SK-MEL-5 (cell line): ENCODE results near the gene ADD3. TPM values are rescaled to one million over a fixed set of nuclear protein-coding genes. Genes with fewer than 3 reads are reported as not detected.

ENCODE experiments used
- DNase-seq: peaks from one replicate; pipeline ENCODE4 v3.0.0-alpha.2; 2016; ENCODE audit warnings: low read depth, low spot score
- in situ Hi-C: cut with HindIII; loops from 2 replicates; pipeline ENCODE4 v1.10.0; 2016; ENCODE audit warnings: low sequenced_read_pairs, high pct_unique_total_duplicates, low pct_unique_long_range_greater_than_20kb
- small RNA-seq, 2 experiments: library from RNA; depleted of rRNA; stranded (forward); fragments of <200 nt; gene quantifications; one replicate each; pipeline ENCODE3, GENCODE V24; 2014
- total RNA-seq: library from RNA; depleted of rRNA; stranded (reverse); fragments of >200 nt; shearing (Covaris generic); gene quantifications from 2 replicates; pipeline ENCODE4 v1.2.3, GENCODE V29; 2014; rRNA removed

ADD3 gene
- total RNA-seq, 1 experiment from 2014 or later: 131 TPM

DNA sequence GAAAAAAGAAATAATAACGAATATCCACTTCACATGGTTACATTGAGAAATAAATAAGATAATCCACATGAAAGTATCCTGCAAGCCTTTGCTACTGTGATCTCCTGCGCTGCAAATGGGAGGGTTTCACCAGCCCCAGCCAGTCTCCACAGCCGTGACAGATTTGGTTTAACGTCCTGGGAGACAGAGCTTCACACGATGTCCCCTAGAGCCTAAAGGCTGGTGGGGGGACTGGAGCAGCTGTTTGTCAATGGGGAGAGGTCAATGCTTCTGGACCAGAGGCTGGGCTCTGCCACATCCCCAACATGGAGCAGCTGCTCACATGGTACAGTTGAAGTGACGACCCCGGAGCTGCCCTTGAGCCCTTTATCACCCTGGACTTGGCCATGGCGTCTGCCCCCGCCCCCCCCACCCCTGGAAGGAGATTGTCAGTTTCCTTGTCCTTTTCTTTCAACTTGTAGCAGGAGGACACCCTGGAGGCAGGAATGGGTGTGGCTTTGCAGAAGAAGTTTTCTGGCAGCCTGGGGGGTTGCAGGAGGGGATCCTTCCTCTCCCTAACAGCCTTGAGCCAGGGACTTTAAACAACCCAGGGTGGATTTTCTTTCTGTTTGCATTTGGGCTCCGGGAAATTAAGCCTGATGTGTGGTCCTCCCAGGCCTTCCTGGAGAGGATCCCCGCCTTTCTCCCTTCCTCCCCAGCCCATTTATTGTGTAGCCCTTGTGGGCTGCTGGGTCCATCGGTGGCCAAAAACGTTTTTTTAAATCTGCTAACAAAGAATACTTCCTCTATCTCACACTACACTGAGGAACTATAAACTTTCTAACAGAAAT lies 162.6 kb downstream of the ADD3 start:
- in situ Hi-C loops: no loop called here
- DNase-seq: no peak

GRCh38 chr10:110171032-110171431 lies 163.2 kb downstream of the ADD3 start:
- in situ Hi-C loops: no loop called here
- DNase-seq: no peak

- DNase-seq: no peak
- in situ Hi-C loops: no loop called here
Observed at GRCh38 chr10:110172155-110172554, 164.4 kb downstream of the ADD3 start.

DNA sequence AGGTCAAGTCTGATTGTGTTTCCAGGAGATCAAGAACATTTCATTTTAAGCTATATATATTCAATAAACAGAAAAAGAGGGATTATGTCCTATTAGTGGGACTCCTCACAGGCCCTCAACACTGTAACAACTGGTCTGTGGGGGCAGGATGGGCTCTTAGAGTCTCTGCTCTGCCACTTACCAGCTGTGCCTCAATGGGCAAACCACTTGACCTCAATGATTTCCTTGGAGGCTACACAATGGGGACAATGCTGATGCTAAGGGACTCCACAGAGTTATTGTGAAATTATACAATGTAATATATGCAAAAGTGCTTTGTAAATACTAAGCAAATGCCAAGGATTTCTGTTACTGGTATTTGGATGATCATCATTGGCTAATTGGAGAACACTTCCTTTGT lies 166.4 kb downstream of the ADD3 start:
- no peak for DNase-seq
- in situ Hi-C loops: no loop called here

GRCh38 chr10:110174816-110175215 lies 167.0 kb downstream of the ADD3 start:
- no peak for DNase-seq
- in situ Hi-C loops: no loop called here

- DNase-seq: no peak
- in situ Hi-C loops: no loop called here
Observed at GRCh38 chr10:110175406-110175805, 167.6 kb downstream of the ADD3 start.

- in situ Hi-C loops: no loop called here
- DNase-seq: no peak
Observed at GRCh38 chr10:110176141-110177030, 168.6 kb downstream of the ADD3 start.

DNA sequence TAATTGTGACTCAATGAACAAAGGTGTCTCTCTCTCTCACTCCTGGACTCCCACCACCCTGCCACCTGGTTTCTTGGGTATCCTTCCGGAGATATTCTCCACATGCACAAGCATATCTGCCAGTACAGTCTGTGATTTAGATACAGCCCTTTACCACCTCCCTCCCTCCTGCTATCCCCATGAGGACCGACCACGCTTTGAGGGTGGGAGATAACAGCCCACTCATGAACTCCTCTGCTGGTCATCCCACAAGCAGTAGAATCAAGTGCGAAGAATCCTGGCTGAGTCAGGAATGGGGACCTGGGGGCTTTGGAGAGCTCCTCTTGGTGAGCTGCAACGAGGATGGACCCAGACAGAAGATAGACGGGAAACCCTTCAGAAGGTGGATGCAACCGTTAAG lies 171.4 kb downstream of the ADD3 start:
- no peak for DNase-seq
- in situ Hi-C loops: no loop called here

DNA sequence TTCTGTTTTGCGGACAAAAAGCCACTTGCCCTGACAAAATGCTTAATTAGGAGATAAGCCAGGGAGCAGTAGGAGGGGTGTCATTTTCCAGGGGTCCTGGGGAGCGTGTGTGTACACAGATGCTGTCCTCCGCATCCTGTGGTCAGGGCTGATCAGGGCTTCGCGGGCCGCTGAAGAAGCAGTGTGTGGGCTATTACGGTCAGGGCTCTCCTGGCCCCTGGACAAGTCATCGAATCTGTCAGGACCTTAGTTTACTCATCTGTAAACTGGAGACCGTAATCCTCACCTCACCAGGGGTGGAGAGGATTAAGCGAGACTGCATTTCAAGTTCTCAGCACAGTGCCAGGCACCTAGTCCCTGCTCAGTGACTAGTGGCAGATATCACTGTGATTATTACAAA lies 173.7 kb downstream of the ADD3 start:
- in situ Hi-C loops: no loop called here
- DNase-seq: no peak

- no peak for DNase-seq
Observed at GRCh38 chr10:110181911-110182310, 174.1 kb downstream of the ADD3 start.

DNA sequence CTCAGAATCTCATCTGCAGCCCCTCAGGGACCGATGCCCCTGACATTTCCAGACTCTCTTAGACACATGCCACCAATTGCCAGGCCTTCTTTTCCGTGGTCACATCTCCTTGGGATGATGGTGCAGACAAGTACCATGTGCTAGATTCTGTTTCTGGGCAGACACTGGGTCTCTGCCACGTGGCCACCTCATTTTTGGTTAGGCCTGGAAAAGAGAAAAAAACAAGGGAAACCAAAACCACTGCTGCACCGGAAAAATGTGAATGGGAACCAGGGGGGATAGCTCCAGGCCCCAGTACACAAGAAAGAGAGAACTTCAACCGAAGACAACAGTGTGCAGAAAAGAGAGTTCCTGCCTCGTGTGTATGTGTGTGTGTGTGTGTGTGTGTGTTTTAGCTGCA lies 176.6 kb downstream of the ADD3 start:
- in situ Hi-C loops: no loop called here
- no peak for DNase-seq

More at GRCh38 chr10:110181911-110182310, 174.1 kb downstream of the ADD3 start:
- in situ Hi-C loops: no loop called here

Small RNAs within 50 kb of the gene (small RNA-seq; reads per million reads assigned to genes)
- gene SNRPGP12: 0 reads per million in 2 experiments

Other genes with a start within 250 kb of the ADD3 start
- 156 and 186 TPM in 2 replicates for gene XPNPEP1, start 84.5 kb upstream of the ADD3 start, total RNA-seq
- gene MXI1, start 199.6 kb downstream of the ADD3 start, total RNA-seq: 52.9 and 53.9 TPM in 2 replicates